B cell (primary cell): ENCODE data around the gene CERS1. TPM values are rescaled to one million over a fixed set of nuclear protein-coding genes. Genes with fewer than 3 reads are reported as not detected.

ENCODE experiments used
- ATAC-seq: fragments of 200-7000 bp; cut with Tn5 transposase; one replicate; pipeline ENCODE4 v1.10.0; 2021; ENCODE audit warnings: low read depth, mild to moderate bottlenecking, moderate number of reproducible peaks, moderate library complexity
- CTCF ChIA-PET: fragments of 350-600 bp; sonication (Branson Sonifier 250); formaldehyde crosslinking; loops from one replicate; lab custom pipeline; 2021; ENCODE audit warnings: antibody characterized with exemption, inconsistent platforms; lab: Charles Lee
- POLR2A ChIA-PET: fragments of 350-600 bp; sonication (Branson Sonifier 250); formaldehyde crosslinking; loops from one replicate; lab custom pipeline; 2021; ENCODE audit warnings: antibody characterized with exemption; lab: Charles Lee
- DNase-seq: peaks from one replicate; pipeline ENCODE4 v3.0.0; 2013
- H2AFZ ChIP-seq: 2 replicates; pipeline ENCODE4 v1.6.1; 2012; ENCODE audit warnings: mild to moderate bottlenecking, low read depth, low read length; ENCODE audit not compliant: insufficient read depth, poor library complexity, severe bottlenecking
- H3K27ac ChIP-seq, 2 donors: 1 replicate in 1 of 2; 2 replicates in 1 of 2; pipeline ENCODE4 v1.5.1; 2012 to 2013; ENCODE audit warnings: low read length in 2 of 2, mild to moderate bottlenecking in 2 of 2, moderate library complexity in 1 of 2
- H3K27me3 ChIP-seq, 4 experiments: fragments of 200-600 bp in 1 of 4; sonication (generic) in 1 of 4; replicated peaks in 1 of 4; 1 replicate in 2 of 4; 2 replicates in 2 of 4; pipeline versions ENCODE4 v1.6.1 to v1.7.0; 2013 to 2016; ENCODE audit warnings: low read length in 3 of 4, mild to moderate bottlenecking in 2 of 4, mixed read lengths in 1 of 4, moderate library complexity in 1 of 4; ENCODE audit not compliant: insufficient read depth in 4 of 4, control insufficient read depth in 3 of 4; ENCODE audit errors: control extremely low read depth in 1 of 4
- H3K36me3 ChIP-seq, 2 experiments: replicated peaks in 1 of 2; 1 replicate in 1 of 2; 2 replicates in 1 of 2; pipeline versions ENCODE4 v1.6.1 to v1.7.1; 2013; ENCODE audit warnings: low read length in 1 of 2; ENCODE audit not compliant: insufficient read depth in 2 of 2, control insufficient read depth in 1 of 2; ENCODE audit errors: control extremely low read depth in 1 of 2, extremely low read depth in 1 of 2
- H3K4me1 ChIP-seq, 2 donors: fragments of 200-600 bp in 1 of 2; sonication (generic) in 1 of 2; 1 replicate in 1 of 2; 2 replicates in 1 of 2; pipeline versions ENCODE4 v1.5.1 to v1.6.1; 2013 to 2017; ENCODE audit warnings: low read length in 2 of 2; ENCODE audit not compliant: control insufficient read depth in 2 of 2, insufficient read depth in 2 of 2
- H3K4me2 ChIP-seq: replicated peaks from 2 replicates; pipeline ENCODE3; 2012; ENCODE audit warnings: mild to moderate bottlenecking, low read depth, low read length; ENCODE audit not compliant: poor library complexity, severe bottlenecking
- H3K4me3 ChIP-seq, 5 experiments: fragments of 200-600 bp in 1 of 5; sonication (generic) in 1 of 5; 1 replicate in 3 of 5; 2 replicates in 2 of 5; pipeline versions ENCODE4 v1.5.1 to v1.7.0; 2011 to 2016; ENCODE audit warnings: low read length in 4 of 5, mild to moderate bottlenecking in 4 of 5, low read depth in 2 of 5, control low read depth in 1 of 5, moderate library complexity in 1 of 5; ENCODE audit not compliant: insufficient read depth in 1 of 5; ENCODE audit errors: control extremely low read depth in 1 of 5, extremely low read depth in 1 of 5
- H3K79me2 ChIP-seq: fragments of 200-600 bp; sonication (generic); one replicate; pipeline ENCODE4 v1.6.0; 2016; ENCODE audit warnings: low read length; ENCODE audit not compliant: control insufficient read depth, insufficient read depth
- H3K9ac ChIP-seq: fragments of 200-600 bp; sonication (generic); 2 replicates; pipeline ENCODE4 v1.6.1; 2017; ENCODE audit warnings: mild to moderate bottlenecking, low read length, moderate library complexity
- H3K9me3 ChIP-seq, 3 donors: one replicate each; pipeline versions ENCODE4 v1.6.1 to v1.7.1; 2013; ENCODE audit warnings: low read length in 2 of 3; ENCODE audit not compliant: control insufficient read depth in 2 of 3, insufficient read depth in 1 of 3; ENCODE audit errors: control extremely low read depth in 1 of 3
- H4K20me1 ChIP-seq: 2 replicates; pipeline ENCODE4 v1.6.0; 2012; ENCODE audit warnings: mild to moderate bottlenecking, low read length; ENCODE audit not compliant: insufficient read depth, control insufficient read depth, poor library complexity, severe bottlenecking
- H3K27ac Mint-ChIP-seq: one replicate; pipeline ENCODE4 v1.8.0; 2021; ENCODE audit warnings: mixed read lengths
- H3K27me3 Mint-ChIP-seq: one replicate; pipeline ENCODE4 v1.8.0; 2021; ENCODE audit warnings: mixed read lengths
- H3K4me1 Mint-ChIP-seq: one replicate; pipeline ENCODE4 v1.8.0; 2021; ENCODE audit warnings: mixed read lengths
- H3K4me3 Mint-ChIP-seq: one replicate; pipeline ENCODE4 v1.8.0; 2021; ENCODE audit warnings: mixed read lengths
- H3K9me3 Mint-ChIP-seq: one replicate; pipeline ENCODE4 v1.8.0; 2022; ENCODE audit warnings: mixed read lengths; ENCODE audit not compliant: insufficient read depth
- CTCF ChIP-seq: fragments of 200-600 bp; IDR thresholded peaks from one replicate; pipeline ENCODE4 v1.8.0; 2022; ENCODE audit warnings: antibody characterized with exemption, mild to moderate bottlenecking
- EZH2 ChIP-seq: IDR thresholded peaks from 2 replicates; pipeline ENCODE4 v1.6.1; 2012; ENCODE audit warnings: borderline replicate concordance, low read depth, mild to moderate bottlenecking, moderate library complexity, low read length; ENCODE audit not compliant: insufficient read depth, poor library complexity, severe bottlenecking
- WGBS: methylation state at CpG from one replicate; pipeline ENCODE4 v1.1.5; 2013; ENCODE audit warnings: missing lambda C conversion rate; ENCODE audit not compliant: insufficient coverage; 5-methylcytosine and 5-hydroxymethylcytosine counted together
- intact Hi-C: fragments of 100-400 bp; cut with micrococcal nuclease; formaldehyde crosslinking; loops from one replicate; pipeline ENCODE4 v1.10.0; 2022
- polyA plus RNA-seq: library from polyadenylated mRNA; depleted of rRNA; stranded (reverse); fragments of >200 nt; gene quantifications from 2 replicates; pipeline ENCODE4 v1.2.3, GENCODE V29; 2012
- total RNA-seq, 2 donors: library from RNA; stranded (reverse); fragments of 120-200 nt in 1 of 2; gene quantifications; 1 replicate in 1 of 2; 2 replicates in 1 of 2; pipeline versions ENCODE4 v1.2.3 to v1.2.4, GENCODE V29; 2013 to 2022

CERS1 gene
- total and polyA plus RNA-seq, 2 donors (not counting 1 experiment from before 2014, with no cell fraction given) = not detected

GRCh38 chr19:18906605-18907519, 10.9 kb upstream of the CERS1 start:
- Mint-ChIP-seq H3K27ac (no peak overlapping the region), H3K27me3 (no peaks in the 10 kb centered on the region), H3K4me1 (no peaks in the 10 kb centered on the region), H3K9me3 (no peaks in the 10 kb centered on the region), H3K4me3 (no peak overlapping the region)
- TF ChIP-seq EZH2 = no peak
- no peak for TF ChIP-seq CTCF
- no peaks in the 10 kb centered on the region for H3K4me1 ChIP-seq
- H3K9ac ChIP-seq = no peak overlapping the region
- no peak overlapping the region for H3K27ac ChIP-seq
- peaks cover 62% of the 10 kb centered on the region for H4K20me1 ChIP-seq
- H3K4me2 ChIP-seq = no peak overlapping the region
- intact Hi-C loops = no loop called here
- 98% methylated on average over 34 of the region's 36 CpGs for WGBS
- POLR2A ChIA-PET = no interaction called here
- H3K27me3 ChIP-seq = no peaks in the 10 kb centered on the region
- H2AFZ ChIP-seq = no peak overlapping the region
- DNase-seq = no peak
- CTCF ChIA-PET = no interaction called here
- H3K79me2 ChIP-seq = peaks cover 27% of the 10 kb centered on the region
- no peak for ATAC-seq
- H3K4me3 ChIP-seq = no peak overlapping the region
- peaks cover 0 to 2% (median 0%) of the 10 kb centered on the region in 3 donors for H3K9me3 ChIP-seq
- peaks cover 0 to 68% of the 10 kb centered on the region in 2 experiments for H3K36me3 ChIP-seq
